ENCODE data around the gene ZNF780B.
"Not testable (repeated sequence)": the region's sequence is repeated elsewhere in the genome, so short reads cannot be mapped to it uniquely, and the experiment has no call there.

ZNF780B gene

GRCh38 chr19:40055832-40056504 lies at the start of gene ZNF780B:
ZNF780B (minus strand) TSS chr19:40056231; CDS start chr19:40050332, 5,899 bp downstream.
- DNase-seq (ENCODE audit: low spot score), result peak; percentile 48

DNA sequence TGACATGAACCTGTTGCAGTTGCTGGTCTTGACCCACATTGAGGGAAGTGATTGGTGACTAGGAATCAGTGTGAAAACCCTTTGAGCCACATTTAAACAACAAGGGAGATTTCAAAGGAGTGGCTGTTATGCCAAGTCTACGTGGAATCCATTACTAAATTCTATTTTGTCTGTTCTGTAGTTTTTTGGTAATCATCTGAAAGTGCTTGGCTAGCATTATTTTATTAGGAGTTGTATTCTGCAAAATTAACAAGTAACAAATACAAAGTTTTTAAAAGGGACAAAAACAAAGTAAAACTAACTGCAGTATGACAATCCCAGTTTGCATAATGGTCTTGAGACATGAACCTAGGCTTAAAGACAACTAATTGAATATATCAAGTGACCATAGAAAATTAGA lies 48.7 kb upstream of the ZNF780B start:
- DNase-seq (ENCODE audit: low spot score), result no peak

- no peak for DNase-seq (ENCODE audit: low spot score)
Observed at GRCh38 chr19:40103600-40103999, 47.6 kb upstream of the ZNF780B start.

GRCh38 chr19:40101813-40102212 lies 45.8 kb upstream of the ZNF780B start:
- DNase-seq (ENCODE audit: low spot score), result no peak

DNA sequence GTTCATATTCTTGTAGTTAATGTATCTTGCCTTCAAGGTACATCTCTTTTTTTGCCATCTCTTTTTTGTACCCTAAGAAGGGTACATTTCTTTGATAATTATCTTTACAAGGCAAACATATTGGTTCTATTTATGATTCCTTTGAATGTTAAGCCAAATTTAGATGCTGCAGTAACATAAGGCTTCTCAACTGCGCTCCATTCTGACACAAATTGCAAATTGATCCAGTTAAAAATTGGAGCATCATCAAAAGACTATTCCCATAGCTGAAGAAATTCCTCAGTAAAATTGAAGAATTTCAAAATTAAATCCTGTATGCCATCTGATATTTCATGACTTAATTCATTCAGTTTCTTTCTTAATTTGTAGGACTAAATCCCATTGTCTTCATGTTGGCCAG lies 37.4 kb upstream of the ZNF780B start:
- DNase-seq (ENCODE audit: low spot score), result no peak

- DNase-seq (ENCODE audit: low spot score), result no peak
Observed at GRCh38 chr19:40091205-40092129, 35.4 kb upstream of the ZNF780B start.

DNA sequence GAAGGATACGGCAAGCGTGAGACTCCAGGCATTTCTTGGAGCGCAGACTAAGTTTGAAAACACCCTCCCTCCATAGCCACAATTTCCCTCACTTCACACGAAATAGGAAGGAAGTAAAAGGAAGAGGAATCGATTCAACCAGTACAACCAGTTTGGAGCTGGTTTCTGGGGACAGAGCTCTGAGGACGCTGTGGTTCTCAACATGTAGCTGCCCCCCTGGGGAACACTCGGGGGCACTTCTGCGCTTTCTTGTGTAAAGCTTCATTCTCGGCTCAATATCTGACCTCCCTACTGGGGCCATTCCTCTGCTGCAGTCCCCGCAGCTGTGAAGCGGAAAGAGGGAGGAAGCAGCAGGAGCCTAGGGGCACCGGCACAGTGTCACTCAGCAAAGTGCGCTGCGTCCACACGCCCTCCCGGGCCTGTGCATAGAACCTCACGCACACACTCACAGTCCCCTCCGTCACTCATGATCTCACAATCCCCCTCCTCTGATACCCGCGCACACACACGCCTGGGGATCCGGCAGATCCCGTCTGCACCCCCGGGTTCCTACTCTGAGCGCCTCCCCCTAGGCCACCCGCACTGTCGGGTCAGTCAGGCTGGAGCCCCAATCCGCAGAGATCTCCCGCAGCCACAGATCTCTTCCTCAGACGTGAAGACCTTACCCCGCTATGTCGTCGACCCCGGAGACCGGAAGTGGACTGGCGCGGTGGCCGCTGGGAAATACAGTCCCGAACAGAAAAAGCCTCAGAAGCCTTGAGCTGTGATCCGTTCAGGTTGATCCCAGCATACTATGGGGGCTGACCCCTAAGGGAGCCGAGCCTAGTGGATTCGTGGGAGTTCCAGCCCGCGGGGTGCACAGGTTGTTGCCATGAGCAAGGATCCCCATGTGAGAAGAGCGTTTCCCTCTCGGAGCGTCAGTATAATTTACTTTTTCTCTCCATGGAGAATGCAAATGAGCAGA lies 34.5 kb upstream of the ZNF780B start, which contains the start of gene ZNF780A:
Gene ZNF780A (minus strand): TSS at position 703 of the 964 bp plus-strand sequence. CDS start 6,190 bp downstream, outside the sequence.
- DNase-seq (ENCODE audit: low spot score), result peak; percentile 44

DNA sequence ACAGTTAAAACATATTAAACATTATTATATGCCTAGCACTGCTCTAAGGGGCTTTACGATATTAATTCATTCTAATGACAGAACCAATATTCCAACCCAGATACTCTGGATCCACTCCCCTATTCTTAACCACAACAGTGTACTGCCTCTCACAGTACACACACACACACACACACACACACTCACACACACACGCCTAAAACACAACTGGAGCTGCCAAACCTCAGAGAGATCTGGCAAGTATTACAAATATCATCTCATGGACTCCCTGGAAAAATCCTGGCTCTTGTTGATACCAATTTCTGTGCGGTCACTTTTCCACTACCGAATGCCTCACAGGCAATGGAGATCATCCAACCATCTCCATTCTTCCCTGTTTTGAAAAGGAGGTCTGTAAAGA lies 33.4 kb upstream of the ZNF780B start:
- DNase-seq (ENCODE audit: low spot score), result no peak

GRCh38 chr19:40088299-40089047 lies 32.4 kb upstream of the ZNF780B start:
- DNase-seq (ENCODE audit: low spot score), result no peak

- DNase-seq (ENCODE audit: low spot score), result no peak
Observed at GRCh38 chr19:40084948-40085347, 28.9 kb upstream of the ZNF780B start.

DNA sequence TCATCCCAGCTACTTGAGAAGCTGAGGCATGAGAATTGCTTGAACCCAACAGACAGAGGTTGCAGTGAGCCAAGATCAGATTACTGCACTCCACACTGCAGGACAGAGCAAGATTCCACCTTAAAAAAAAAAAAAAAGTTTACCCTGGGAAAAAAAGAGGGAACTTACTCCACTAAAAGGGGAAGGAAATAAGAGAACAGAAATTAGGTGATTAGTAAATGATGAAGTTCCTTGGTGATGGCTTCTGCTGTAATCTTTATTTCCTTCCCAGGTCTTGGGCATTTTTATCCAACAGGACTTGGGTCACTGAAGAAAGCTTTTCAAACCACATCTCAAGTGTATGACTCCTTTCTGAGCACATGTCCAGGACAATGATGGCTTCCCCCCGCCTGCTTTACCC lies 25.4 kb upstream of the ZNF780B start:
- DNase-seq (ENCODE audit: low spot score), result no peak

DNA sequence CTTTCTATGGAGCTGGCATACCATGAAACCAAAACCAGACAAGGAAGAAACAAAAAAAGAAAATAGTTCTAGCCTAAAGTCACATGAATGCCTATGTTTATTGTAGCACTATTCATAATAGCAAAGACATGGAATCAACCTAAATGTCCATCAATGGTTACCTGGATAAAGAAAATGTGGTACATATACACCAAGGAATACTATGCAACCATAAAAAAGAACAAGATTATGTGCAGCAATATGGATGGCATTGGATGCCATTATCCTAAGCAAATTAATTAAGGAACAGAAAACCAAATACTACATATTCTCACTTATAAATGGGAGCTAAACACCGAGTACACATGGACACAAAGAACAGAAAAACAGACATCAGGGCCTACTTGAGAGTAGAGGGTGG lies 24.3 kb upstream of the ZNF780B start:
- DNase-seq (ENCODE audit: low spot score), result no peak

DNA sequence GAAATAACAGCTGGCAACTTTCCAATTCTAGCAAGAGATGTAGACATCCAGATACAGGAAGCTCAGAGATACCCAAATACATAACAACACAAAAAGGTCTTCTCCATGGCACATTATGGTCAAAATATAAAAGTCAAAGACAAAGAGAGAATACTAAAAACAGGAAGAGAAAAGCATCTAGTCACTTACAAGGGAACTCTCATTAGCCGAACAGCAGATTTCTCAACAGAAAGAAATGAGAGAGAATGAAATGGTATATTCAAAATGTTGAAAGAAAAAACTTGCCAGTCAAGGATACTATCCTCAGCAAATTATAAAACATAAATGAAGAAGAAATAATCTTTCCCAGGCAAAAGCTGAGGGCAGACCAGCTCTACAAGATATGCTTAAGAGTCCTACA lies 22.3 kb upstream of the ZNF780B start:
- DNase-seq (ENCODE audit: low spot score), result no peak

GRCh38 chr19:40070058-40070457 lies 14.0 kb upstream of the ZNF780B start:
- DNase-seq (ENCODE audit: low spot score), result no peak

- DNase-seq (ENCODE audit: low spot score), result no peak
Observed at GRCh38 chr19:40059624-40060023, 3.6 kb upstream of the ZNF780B start.

- no peak for DNase-seq (ENCODE audit: low spot score)
Observed at GRCh38 chr19:40057166-40057565, 1.1 kb upstream of the ZNF780B start.

DNA sequence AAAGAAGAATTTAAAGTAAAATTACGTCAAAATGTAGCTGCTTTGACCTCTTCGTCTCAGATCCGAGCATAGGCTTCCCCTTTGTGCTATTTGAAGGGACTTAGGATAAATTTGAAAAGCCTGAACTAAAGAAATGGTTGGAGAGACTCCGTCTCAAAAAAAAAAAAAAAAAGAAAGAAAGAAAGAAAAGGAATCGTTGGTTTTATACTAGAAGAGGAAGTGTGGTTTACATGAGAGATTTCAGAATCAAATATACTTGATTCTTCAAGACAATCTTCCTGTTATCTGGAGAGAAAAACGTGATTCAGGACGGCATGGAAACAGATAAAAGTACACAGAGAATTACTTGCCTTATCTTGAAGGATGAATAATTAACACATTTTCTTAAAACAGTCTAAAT lies 474 bp upstream of the ZNF780B start:
- DNase-seq (ENCODE audit: low spot score), result no peak

GRCh38 chr19:40055049-40055448 lies 982 bp downstream of the ZNF780B start:
- DNase-seq (ENCODE audit: low spot score), result no peak

- no peak for DNase-seq (ENCODE audit: low spot score)
Observed at GRCh38 chr19:40054632-40055031, 1.4 kb downstream of the ZNF780B start.

DNA sequence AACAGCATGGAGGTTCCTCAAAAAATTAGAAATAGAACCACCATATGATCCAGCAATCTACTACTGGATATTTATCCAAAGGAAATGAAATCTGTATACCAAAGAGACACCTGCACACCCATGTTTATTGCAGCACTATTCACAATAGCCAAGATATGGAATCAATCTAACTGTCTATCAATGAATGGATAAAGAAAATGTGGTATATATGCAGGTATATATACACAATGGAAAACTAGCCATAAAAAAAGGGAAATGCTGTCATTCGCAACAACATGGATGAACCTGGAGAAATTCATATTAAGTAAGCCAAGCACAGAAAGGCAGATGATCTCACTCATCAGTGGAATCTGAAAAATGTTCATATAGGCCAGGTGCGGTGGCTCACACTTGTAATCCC lies 2.5 kb downstream of the ZNF780B start:
- DNase-seq (ENCODE audit: low spot score), result no peak

- not testable (repeated sequence) for DNase-seq (ENCODE audit: low spot score)
Observed at GRCh38 chr19:40041718-40042117, 14.3 kb downstream of the ZNF780B start.

All from kidney capillary endothelial cell (primary cell).